ENCODE measurements around the gene BRINP3.

DNA sequence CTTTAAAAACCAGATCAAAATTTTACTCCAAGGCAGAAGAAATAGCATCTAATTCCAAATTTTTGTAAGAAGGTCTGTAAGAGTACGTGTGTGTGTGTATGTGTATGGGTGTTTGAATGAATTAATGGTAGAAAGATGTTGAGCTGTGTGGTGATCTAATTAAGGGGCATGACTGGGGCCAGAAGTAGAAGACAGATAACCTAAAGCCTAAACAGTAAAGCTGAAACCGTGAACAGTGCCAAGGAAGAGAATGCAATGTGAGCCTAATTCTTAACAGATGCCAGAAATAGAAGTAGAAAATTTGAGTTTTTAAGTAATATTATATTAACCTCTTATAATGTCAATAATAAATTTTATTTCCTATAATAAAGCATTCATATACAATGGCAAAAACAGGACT lies 38.2 kb downstream of the BRINP3 start:
- TF ChIP-seq CTCF (IDR thresholded peaks at IDR 0.05; ENCODE audit: extremely low read depth in 1 of 2, insufficient read depth in 1 of 2, low read depth in 1 of 2, low read length in 2 of 2): no peak
- TF ChIP-seq POLR2AphosphoS5 (IDR thresholded peaks at IDR 0.05; ENCODE audit: insufficient read depth, low read depth, low read length): no peak
- no peak for TF ChIP-seq EZH2 (IDR thresholded peaks at IDR 0.05; ENCODE audit: borderline replicate concordance, low read depth, low read length, severe bottlenecking)
- TF ChIP-seq POLR2A (IDR thresholded peaks at IDR 0.05; ENCODE audit: low read depth, low read length): no peak

Measured in endothelial cell of umbilical vein (primary cell).